ENCODE measurements around the gene ZFPL1.

Gene ZFPL1

GRCh38 chr11:65087827-65088226 lies 3.8 kb downstream of the ZFPL1 start:
- DNase-seq = no peak
- Histone ChIP-seq H3K4me3 (ENCODE audit: insufficient read depth, low read depth, low read length, poor library complexity, severe bottlenecking) (no peak overlapping the region), H3K9me3 (ENCODE audit: control insufficient read depth, low read length) (no peaks in the 10 kb centered on the region), H3K4me1 (ENCODE audit: control insufficient read depth, insufficient read depth, low read length, poor library complexity, severe bottlenecking) (peaks cover 16% of the 10 kb centered on the region), H3K36me3 (ENCODE audit: control insufficient read depth, insufficient read depth, low read length) (peaks cover 31% of the 10 kb centered on the region), H3K27me3 (replicated peaks; ENCODE audit: control insufficient read depth, insufficient read depth, low read length, poor library complexity, severe bottlenecking) (no peaks in the 10 kb centered on the region), H3K27ac (ENCODE audit: insufficient read depth, low read length, poor library complexity, severe bottlenecking) (no peak overlapping the region)

- Histone ChIP-seq H3K4me3 (ENCODE audit: insufficient read depth, low read depth, low read length, poor library complexity, severe bottlenecking) (no peak overlapping the region), H3K4me1 (ENCODE audit: control insufficient read depth, insufficient read depth, low read length, poor library complexity, severe bottlenecking) (peaks cover 8% of the 10 kb centered on the region), H3K27me3 (replicated peaks; ENCODE audit: control insufficient read depth, insufficient read depth, low read length, poor library complexity, severe bottlenecking) (no peaks in the 10 kb centered on the region), H3K27ac (ENCODE audit: insufficient read depth, low read length, poor library complexity, severe bottlenecking) (no peak overlapping the region), H3K9me3 (ENCODE audit: control insufficient read depth, low read length) (no peaks in the 10 kb centered on the region), H3K36me3 (ENCODE audit: control insufficient read depth, insufficient read depth, low read length) (peaks cover 31% of the 10 kb centered on the region)
- no peak for DNase-seq
These were observed 5.6 kb downstream of the ZFPL1 start for GRCh38 chr11:65089621-65090020.

GRCh38 chr11:65090628-65091027 lies 6.6 kb downstream of the ZFPL1 start:
- DNase-seq = no peak
- Histone ChIP-seq H3K36me3 (ENCODE audit: control insufficient read depth, insufficient read depth, low read length) (peaks cover 31% of the 10 kb centered on the region), H3K9me3 (ENCODE audit: control insufficient read depth, low read length) (no peaks in the 10 kb centered on the region), H3K4me1 (ENCODE audit: control insufficient read depth, insufficient read depth, low read length, poor library complexity, severe bottlenecking) (peaks cover under 1% of the 10 kb centered on the region), H3K27ac (ENCODE audit: insufficient read depth, low read length, poor library complexity, severe bottlenecking) (no peak overlapping the region), H3K4me3 (ENCODE audit: insufficient read depth, low read depth, low read length, poor library complexity, severe bottlenecking) (no peak overlapping the region), H3K27me3 (replicated peaks; ENCODE audit: control insufficient read depth, insufficient read depth, low read length, poor library complexity, severe bottlenecking) (no peaks in the 10 kb centered on the region)

- Histone ChIP-seq H3K4me1 (ENCODE audit: control insufficient read depth, insufficient read depth, low read length, poor library complexity, severe bottlenecking) (peaks cover 21% of the 10 kb centered on the region), H3K27me3 (replicated peaks; ENCODE audit: control insufficient read depth, insufficient read depth, low read length, poor library complexity, severe bottlenecking) (no peaks in the 10 kb centered on the region), H3K27ac (ENCODE audit: insufficient read depth, low read length, poor library complexity, severe bottlenecking) (no peak overlapping the region), H3K36me3 (ENCODE audit: control insufficient read depth, insufficient read depth, low read length) (peaks cover 6% of the 10 kb centered on the region), H3K9me3 (ENCODE audit: control insufficient read depth, low read length) (no peaks in the 10 kb centered on the region), H3K4me3 (ENCODE audit: insufficient read depth, low read depth, low read length, poor library complexity, severe bottlenecking) (no peak overlapping the region)
- DNase-seq = no peak
These were observed 11.4 kb downstream of the ZFPL1 start for GRCh38 chr11:65095427-65095826.

- Histone ChIP-seq H3K4me3 (ENCODE audit: insufficient read depth, low read depth, low read length, poor library complexity, severe bottlenecking) (peak within 1 kb of the TSS; percentile 76), H3K27ac (ENCODE audit: insufficient read depth, low read length, poor library complexity, severe bottlenecking) (peak within 1 kb of the TSS; percentile 86), H3K36me3 (ENCODE audit: control insufficient read depth, insufficient read depth, low read length) (peaks cover 6% of the 10 kb centered on the region), H3K27me3 (replicated peaks; ENCODE audit: control insufficient read depth, insufficient read depth, low read length, poor library complexity, severe bottlenecking) (no peaks in the 10 kb centered on the region), H3K4me1 (ENCODE audit: control insufficient read depth, insufficient read depth, low read length, poor library complexity, severe bottlenecking) (peaks cover 21% of the 10 kb centered on the region), H3K9me3 (ENCODE audit: control insufficient read depth, low read length) (no peaks in the 10 kb centered on the region)
- DNase-seq = peak; percentile 72 to 76 (median 73)
These were observed 12.2 kb downstream of the ZFPL1 start, which contains the start of gene VPS51 for GRCh38 chr11:65095974-65096806. VPS51 (plus strand) TSS chr11:65096214; CDS start chr11:65096251, 37 bp downstream.

GRCh38 chr11:65096926-65097325 lies 12.9 kb downstream of the ZFPL1 start:
- Histone ChIP-seq H3K36me3 (ENCODE audit: control insufficient read depth, insufficient read depth, low read length) (peaks cover 6% of the 10 kb centered on the region), H3K27ac (ENCODE audit: insufficient read depth, low read length, poor library complexity, severe bottlenecking) (peak overlapping the region; percentile 86), H3K27me3 (replicated peaks; ENCODE audit: control insufficient read depth, insufficient read depth, low read length, poor library complexity, severe bottlenecking) (no peaks in the 10 kb centered on the region), H3K4me3 (ENCODE audit: insufficient read depth, low read depth, low read length, poor library complexity, severe bottlenecking) (peak overlapping the region; percentile 76), H3K9me3 (ENCODE audit: control insufficient read depth, low read length) (no peaks in the 10 kb centered on the region), H3K4me1 (ENCODE audit: control insufficient read depth, insufficient read depth, low read length, poor library complexity, severe bottlenecking) (peaks cover 21% of the 10 kb centered on the region)
- DNase-seq = no peak

GRCh38 chr11:65100674-65101350 lies 16.8 kb downstream of the ZFPL1 start:
- no peak for DNase-seq
- Histone ChIP-seq H3K36me3 (ENCODE audit: control insufficient read depth, insufficient read depth, low read length) (peaks cover 20% of the 10 kb centered on the region), H3K4me1 (ENCODE audit: control insufficient read depth, insufficient read depth, low read length, poor library complexity, severe bottlenecking) (peaks cover 18% of the 10 kb centered on the region), H3K9me3 (ENCODE audit: control insufficient read depth, low read length) (no peaks in the 10 kb centered on the region), H3K4me3 (ENCODE audit: insufficient read depth, low read depth, low read length, poor library complexity, severe bottlenecking) (no peak overlapping the region), H3K27me3 (replicated peaks; ENCODE audit: control insufficient read depth, insufficient read depth, low read length, poor library complexity, severe bottlenecking) (no peaks in the 10 kb centered on the region), H3K27ac (ENCODE audit: insufficient read depth, low read length, poor library complexity, severe bottlenecking) (no peak overlapping the region)

GRCh38 chr11:65102142-65103095 lies 18.4 kb downstream of the ZFPL1 start:
- Histone ChIP-seq H3K9me3 (ENCODE audit: control insufficient read depth, low read length) (no peaks in the 10 kb centered on the region), H3K27ac (ENCODE audit: insufficient read depth, low read length, poor library complexity, severe bottlenecking) (no peak overlapping the region), H3K36me3 (ENCODE audit: control insufficient read depth, insufficient read depth, low read length) (peaks cover 22% of the 10 kb centered on the region), H3K4me3 (ENCODE audit: insufficient read depth, low read depth, low read length, poor library complexity, severe bottlenecking) (no peak overlapping the region), H3K27me3 (replicated peaks; ENCODE audit: control insufficient read depth, insufficient read depth, low read length, poor library complexity, severe bottlenecking) (no peaks in the 10 kb centered on the region), H3K4me1 (ENCODE audit: control insufficient read depth, insufficient read depth, low read length, poor library complexity, severe bottlenecking) (peaks cover 5% of the 10 kb centered on the region)
- no peak for DNase-seq

- Histone ChIP-seq H3K9me3 (ENCODE audit: control insufficient read depth, low read length) (no peaks in the 10 kb centered on the region), H3K27ac (ENCODE audit: insufficient read depth, low read length, poor library complexity, severe bottlenecking) (no peak overlapping the region), H3K4me1 (ENCODE audit: control insufficient read depth, insufficient read depth, low read length, poor library complexity, severe bottlenecking) (no peaks in the 10 kb centered on the region), H3K27me3 (replicated peaks; ENCODE audit: control insufficient read depth, insufficient read depth, low read length, poor library complexity, severe bottlenecking) (no peaks in the 10 kb centered on the region), H3K36me3 (ENCODE audit: control insufficient read depth, insufficient read depth, low read length) (peaks cover 22% of the 10 kb centered on the region), H3K4me3 (ENCODE audit: insufficient read depth, low read depth, low read length, poor library complexity, severe bottlenecking) (no peak overlapping the region)
- DNase-seq = no peak
These were observed 19.5 kb downstream of the ZFPL1 start for GRCh38 chr11:65103476-65103875.
